Testis (tissue), 2 donors: ENCODE results near the gene MACC1.
"Not testable (repeated sequence)": the region's sequence is repeated elsewhere in the genome, so short reads cannot be mapped to it uniquely, and the experiment has no call there.

Experiments
- POLR2A ChIP-seq: fragments of 450-650 bp; IDR thresholded peaks from one replicate; pipeline ENCODE4 v1.6.1; 2017; ENCODE audit warnings: antibody characterized with exemption, mild to moderate bottlenecking, moderate library complexity
- TF ChIP-seq, protein P1 (sequence below), 3 experiments: fragments of 450-650 bp in 2 of 3; fragments of 200-600 bp in 1 of 3; sonication (generic) in 1 of 3; IDR thresholded peaks; one replicate each; pipeline ENCODE4 v1.5.1; 2016 to 2019; ENCODE audit warnings: antibody characterized with exemption in 3 of 3, mild to moderate bottlenecking in 2 of 3, moderate library complexity in 1 of 3

DNA sequence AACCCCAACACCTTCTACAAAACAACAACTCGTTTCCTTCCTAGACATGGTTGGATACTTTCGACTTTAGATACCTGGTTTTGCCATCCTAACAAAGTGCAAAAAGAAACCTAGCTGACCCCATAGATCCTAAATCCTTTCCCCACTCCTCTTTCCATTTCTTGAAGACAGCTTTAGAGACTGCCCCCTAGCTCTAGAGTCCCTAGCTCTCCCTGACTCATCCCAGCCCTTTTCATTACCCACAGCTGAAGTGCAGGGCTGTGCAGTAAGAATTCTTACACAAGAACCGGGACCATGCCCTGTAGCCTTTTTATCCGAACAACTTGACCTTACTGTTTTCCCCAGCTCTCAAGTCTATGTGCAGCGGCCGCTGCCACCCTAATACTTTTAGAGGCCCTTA is 93.1 kb downstream of the MACC1 start:
- TF ChIP-seq POLR2A: not testable (repeated sequence)
- TF ChIP-seq, protein P1, sequence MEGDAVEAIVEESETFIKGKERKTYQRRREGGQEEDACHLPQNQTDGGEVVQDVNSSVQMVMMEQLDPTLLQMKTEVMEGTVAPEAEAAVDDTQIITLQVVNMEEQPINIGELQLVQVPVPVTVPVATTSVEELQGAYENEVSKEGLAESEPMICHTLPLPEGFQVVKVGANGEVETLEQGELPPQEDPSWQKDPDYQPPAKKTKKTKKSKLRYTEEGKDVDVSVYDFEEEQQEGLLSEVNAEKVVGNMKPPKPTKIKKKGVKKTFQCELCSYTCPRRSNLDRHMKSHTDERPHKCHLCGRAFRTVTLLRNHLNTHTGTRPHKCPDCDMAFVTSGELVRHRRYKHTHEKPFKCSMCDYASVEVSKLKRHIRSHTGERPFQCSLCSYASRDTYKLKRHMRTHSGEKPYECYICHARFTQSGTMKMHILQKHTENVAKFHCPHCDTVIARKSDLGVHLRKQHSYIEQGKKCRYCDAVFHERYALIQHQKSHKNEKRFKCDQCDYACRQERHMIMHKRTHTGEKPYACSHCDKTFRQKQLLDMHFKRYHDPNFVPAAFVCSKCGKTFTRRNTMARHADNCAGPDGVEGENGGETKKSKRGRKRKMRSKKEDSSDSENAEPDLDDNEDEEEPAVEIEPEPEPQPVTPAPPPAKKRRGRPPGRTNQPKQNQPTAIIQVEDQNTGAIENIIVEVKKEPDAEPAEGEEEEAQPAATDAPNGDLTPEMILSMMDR (IDR thresholded peaks at IDR 0.05): not testable (repeated sequence)
